Smooth muscle cell (in vitro differentiated cells): Measurements from ENCODE around the gene FDXR. TPM values are rescaled to one million over a fixed set of nuclear protein-coding genes. Genes with fewer than 3 reads are reported as not detected.

Experiments used
- DNase-seq: peaks from one replicate; lab custom pipeline; 2025; ENCODE audit not compliant: unreplicated experiment; lab: John Stamatoyannopoulos, UW
- H2AFZ ChIP-seq: fragments of 200-600 bp; sonication (generic); 2 replicates; pipeline ENCODE4 v1.6.0; 2016; ENCODE audit warnings: antibody characterized with exemption, low read depth, mild to moderate bottlenecking
- H3F3A ChIP-seq: fragments of 200-600 bp; sonication (generic); 2 replicates; pipeline ENCODE4 v1.6.0; 2017; ENCODE audit warnings: antibody characterized with exemption, low read depth
- H3K27ac ChIP-seq: fragments of 200-600 bp; sonication (generic); 2 replicates; pipeline ENCODE4 v1.5.1; 2016; ENCODE audit warnings: low read depth, mild to moderate bottlenecking
- H3K27me3 ChIP-seq: fragments of 200-600 bp; sonication (generic); 2 replicates; pipeline ENCODE4 v1.6.1; 2016; ENCODE audit warnings: low read depth, mild to moderate bottlenecking
- H3K36me3 ChIP-seq: fragments of 200-600 bp; sonication (generic); 2 replicates; pipeline ENCODE4 v1.5.1; 2016; ENCODE audit warnings: low read depth
- H3K4me1 ChIP-seq: fragments of 200-600 bp; sonication (generic); 2 replicates; pipeline ENCODE4 v1.5.1; 2016; ENCODE audit warnings: low read depth
- H3K4me2 ChIP-seq: fragments of 200-600 bp; sonication (generic); 2 replicates; pipeline ENCODE4 v1.6.0; 2016; ENCODE audit warnings: mild to moderate bottlenecking
- H3K4me3 ChIP-seq: fragments of 200-600 bp; sonication (generic); 2 replicates; pipeline ENCODE4 v1.5.1; 2016; ENCODE audit warnings: mild to moderate bottlenecking
- H3K79me2 ChIP-seq: fragments of 200-600 bp; sonication (generic); 2 replicates; pipeline ENCODE4 v1.6.0; 2016; ENCODE audit warnings: low read depth, mild to moderate bottlenecking
- H3K9ac ChIP-seq: fragments of 200-600 bp; sonication (generic); 2 replicates; pipeline ENCODE4 v1.6.0; 2016; ENCODE audit warnings: low read depth
- H3K9me3 ChIP-seq: fragments of 200-600 bp; sonication (generic); replicated peaks from 2 replicates; pipeline ENCODE4 v1.5.1; 2016; ENCODE audit warnings: low read depth
- H4K20me1 ChIP-seq: fragments of 200-600 bp; sonication (generic); 2 replicates; pipeline ENCODE4 v1.6.0; 2016; ENCODE audit warnings: low read depth
- WGBS: methylation state at CpG from one replicate; pipeline ENCODE4 v1.1.7; 2016; ENCODE audit warnings: low lambda C conversion rate; 5-methylcytosine and 5-hydroxymethylcytosine counted together
- polyA plus RNA-seq: library from polyadenylated mRNA; unstranded; fragments of >200 nt; fragmentation: Nextera tagmentation; extraction: Ambion mirVana; gene quantifications from 2 replicates; pipeline ENCODE4 v1.2.1, GENCODE V29; 2016
- total RNA-seq: library from RNA; depleted of rRNA; stranded (reverse); fragments of >200 nt; gene quantifications from 2 replicates; pipeline ENCODE4 v1.2.3, GENCODE V29; 2014
- TF ChIP-seq, protein P1 (sequence below): fragments of 200-600 bp; sonication (generic); IDR thresholded peaks from 2 replicates; pipeline ENCODE4 v1.5.1; 2017; ENCODE audit warnings: borderline replicate concordance, mild to moderate bottlenecking, antibody characterized with exemption; ENCODE audit not compliant: insufficient read depth, poor library complexity, severe bottlenecking

FDXR gene
- total and polyA plus RNA-seq, 2 experiments from 2014 or later, result 5.6 to 18.7 TPM

DNA sequence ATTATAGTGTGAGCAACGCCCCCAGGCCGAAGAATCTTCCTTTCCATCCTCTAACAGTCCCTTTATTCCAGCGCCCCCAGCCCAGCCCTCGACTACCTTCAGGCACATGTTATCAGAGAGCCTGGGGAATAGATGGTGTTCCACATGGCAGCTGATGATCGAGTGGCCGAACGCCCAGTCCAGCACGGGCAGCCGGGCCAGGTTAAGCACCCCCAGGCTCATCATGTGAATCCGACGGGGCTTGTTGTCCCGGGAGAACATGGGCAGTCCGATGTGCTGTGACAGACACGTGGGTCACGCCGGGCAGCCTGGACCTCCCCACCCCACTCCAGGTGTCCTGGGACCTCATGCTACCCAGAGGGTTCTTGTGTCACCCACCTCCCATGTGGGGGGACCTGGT lies 6.5 kb upstream of the FDXR start:
- no peak overlapping the region for H3K4me2 ChIP-seq
- no peak overlapping the region for H3K4me3 ChIP-seq
- 92% methylated on average over 16 of the region's 16 CpGs for WGBS
- H3F3A ChIP-seq, result no peaks in the 10 kb centered on the region
- H3K36me3 ChIP-seq, result no peaks in the 10 kb centered on the region
- no peaks in the 10 kb centered on the region for H4K20me1 ChIP-seq
- TF ChIP-seq, protein P1, sequence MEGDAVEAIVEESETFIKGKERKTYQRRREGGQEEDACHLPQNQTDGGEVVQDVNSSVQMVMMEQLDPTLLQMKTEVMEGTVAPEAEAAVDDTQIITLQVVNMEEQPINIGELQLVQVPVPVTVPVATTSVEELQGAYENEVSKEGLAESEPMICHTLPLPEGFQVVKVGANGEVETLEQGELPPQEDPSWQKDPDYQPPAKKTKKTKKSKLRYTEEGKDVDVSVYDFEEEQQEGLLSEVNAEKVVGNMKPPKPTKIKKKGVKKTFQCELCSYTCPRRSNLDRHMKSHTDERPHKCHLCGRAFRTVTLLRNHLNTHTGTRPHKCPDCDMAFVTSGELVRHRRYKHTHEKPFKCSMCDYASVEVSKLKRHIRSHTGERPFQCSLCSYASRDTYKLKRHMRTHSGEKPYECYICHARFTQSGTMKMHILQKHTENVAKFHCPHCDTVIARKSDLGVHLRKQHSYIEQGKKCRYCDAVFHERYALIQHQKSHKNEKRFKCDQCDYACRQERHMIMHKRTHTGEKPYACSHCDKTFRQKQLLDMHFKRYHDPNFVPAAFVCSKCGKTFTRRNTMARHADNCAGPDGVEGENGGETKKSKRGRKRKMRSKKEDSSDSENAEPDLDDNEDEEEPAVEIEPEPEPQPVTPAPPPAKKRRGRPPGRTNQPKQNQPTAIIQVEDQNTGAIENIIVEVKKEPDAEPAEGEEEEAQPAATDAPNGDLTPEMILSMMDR, result no peak
- no peak overlapping the region for H3K9ac ChIP-seq
- H3K79me2 ChIP-seq, result no peaks in the 10 kb centered on the region
- no peak overlapping the region for H3K27ac ChIP-seq
- DNase-seq, result no peak
- no peaks in the 10 kb centered on the region for H3K4me1 ChIP-seq
- H3K27me3 ChIP-seq, result no peaks in the 10 kb centered on the region
- H3K9me3 ChIP-seq, result no peaks in the 10 kb centered on the region
- H2AFZ ChIP-seq, result no peak overlapping the region

DNA sequence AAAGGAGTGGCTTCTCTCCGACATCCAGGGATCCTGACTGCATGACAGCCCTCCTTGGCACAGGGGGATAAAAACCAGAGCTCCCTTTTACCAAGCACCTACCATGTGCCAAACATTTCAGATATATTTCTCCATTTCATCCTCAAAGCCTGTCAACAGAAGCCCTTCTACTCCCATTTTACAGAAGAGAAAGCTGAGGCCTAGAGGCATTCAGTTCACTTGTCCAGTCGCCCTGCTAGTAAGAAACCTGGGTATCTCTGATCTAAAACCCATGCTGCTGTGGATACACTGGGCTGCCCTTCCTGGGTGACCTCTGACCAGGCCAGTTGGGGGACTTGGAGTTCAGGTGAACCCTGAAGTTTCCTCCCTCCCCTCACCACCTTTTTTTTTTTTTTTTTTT lies 5.9 kb upstream of the FDXR start:
- Histone ChIP-seq H3K36me3 (no peaks in the 10 kb centered on the region), H3K4me1 (peaks cover 6% of the 10 kb centered on the region), H3K9ac (no peak overlapping the region), H3K79me2 (no peaks in the 10 kb centered on the region), H3K4me3 (no peak overlapping the region), H4K20me1 (no peaks in the 10 kb centered on the region), H3K27ac (no peak overlapping the region), H2AFZ (no peak overlapping the region), H3K27me3 (no peaks in the 10 kb centered on the region), H3F3A (no peaks in the 10 kb centered on the region), H3K9me3 (no peaks in the 10 kb centered on the region), H3K4me2 (no peak overlapping the region)
- 79% methylated on average over 2 of the region's 2 CpGs for WGBS
- TF ChIP-seq, protein P1, result no peak
- DNase-seq, result no peak

DNA sequence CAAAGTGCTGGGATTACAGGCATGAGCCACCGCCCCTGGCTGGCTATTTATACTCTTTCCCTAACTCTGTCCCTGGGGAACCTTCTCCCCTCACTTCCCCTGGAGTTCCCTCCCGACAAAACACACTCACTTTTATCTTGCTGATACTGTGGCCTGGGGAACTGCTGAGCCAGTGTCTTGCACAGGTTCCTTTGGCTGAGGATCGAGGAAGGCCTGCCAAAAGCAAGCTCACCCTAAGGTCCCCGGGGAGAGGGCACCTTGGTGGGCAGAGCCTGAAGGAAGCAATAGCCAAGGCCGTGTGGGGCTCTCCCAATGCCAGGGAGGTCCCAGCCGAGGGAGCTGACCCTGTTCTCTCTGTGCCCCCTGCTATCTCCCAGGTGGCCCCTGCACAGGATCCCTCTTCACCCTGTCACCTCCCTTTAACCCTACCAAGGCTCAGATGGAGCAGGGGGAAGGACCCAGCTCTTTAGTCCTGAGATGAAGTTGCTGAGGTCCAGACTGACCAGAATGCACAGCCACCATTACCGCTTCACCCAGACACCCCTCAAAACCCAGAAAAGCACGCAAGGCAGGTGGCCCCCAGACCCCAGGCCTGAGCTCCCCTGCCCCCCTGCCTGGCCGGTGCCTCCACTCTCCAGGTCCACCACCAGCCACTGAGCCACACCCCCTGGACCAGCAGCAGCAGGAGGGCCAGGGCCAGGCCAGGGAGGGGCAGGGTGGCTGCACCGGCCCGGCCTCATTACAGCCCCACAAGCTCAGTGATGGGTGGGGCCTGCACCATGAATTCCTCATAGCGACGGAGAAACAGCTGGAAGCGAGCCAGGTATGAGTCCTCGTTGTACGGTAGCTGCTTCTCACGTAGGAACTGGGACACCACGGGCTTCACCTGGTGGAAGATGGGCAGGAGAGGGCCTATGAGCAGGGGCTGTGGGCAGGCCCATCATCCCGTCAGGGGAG lies 5.1 kb upstream of the FDXR start:
- Histone ChIP-seq H3K27me3 (no peaks in the 10 kb centered on the region), H3K27ac (no peak overlapping the region), H3K36me3 (no peaks in the 10 kb centered on the region), H3F3A (no peaks in the 10 kb centered on the region), H2AFZ (no peak overlapping the region), H3K9ac (no peak overlapping the region), H3K4me3 (no peak overlapping the region), H3K9me3 (no peaks in the 10 kb centered on the region), H3K4me2 (no peak overlapping the region), H3K4me1 (peaks cover 6% of the 10 kb centered on the region), H3K79me2 (no peaks in the 10 kb centered on the region), H4K20me1 (no peaks in the 10 kb centered on the region)
- TF ChIP-seq, protein P1, result no peak
- WGBS, result 82% methylated on average over 19 of the region's 19 CpGs
- no peak for DNase-seq
